Duodenal mucosa (tissue), 2 donors: ENCODE results near the gene DNAJC5.
"Not testable (repeated sequence)": the region's sequence is repeated elsewhere in the genome, so short reads cannot be mapped to it uniquely, and the experiment has no call there.

Source experiments
- H3K27ac ChIP-seq: one replicate; pipeline ENCODE4 v1.7.0; 2013; ENCODE audit warnings: low read depth, low read length
- H3K27me3 ChIP-seq, 2 donors: one replicate each; pipeline ENCODE4 v1.7.0; 2013; ENCODE audit warnings: low read length in 2 of 2, control low read depth in 1 of 2; ENCODE audit not compliant: insufficient read depth in 2 of 2, control insufficient read depth in 1 of 2
- H3K36me3 ChIP-seq, 2 donors: one replicate each; pipeline ENCODE4 v1.7.0; 2013; ENCODE audit warnings: low read length in 2 of 2, control low read depth in 1 of 2; ENCODE audit not compliant: insufficient read depth in 2 of 2, control insufficient read depth in 1 of 2
- H3K4me1 ChIP-seq, 2 donors: one replicate each; pipeline ENCODE4 v1.7.0; 2013; ENCODE audit warnings: low read length in 2 of 2, control low read depth in 1 of 2; ENCODE audit not compliant: insufficient read depth in 2 of 2, control insufficient read depth in 1 of 2
- H3K4me3 ChIP-seq, 2 donors: one replicate each; pipeline ENCODE4 v1.7.0; 2013; ENCODE audit warnings: low read length in 2 of 2, low read depth in 1 of 2
- H3K9ac ChIP-seq, 2 donors: one replicate each; pipeline ENCODE4 v1.7.0; 2013; ENCODE audit warnings: low read length in 2 of 2, low read depth in 1 of 2
- H3K9me3 ChIP-seq, 2 donors: one replicate each; pipeline ENCODE4 v1.7.0; 2013; ENCODE audit warnings: low read length in 2 of 2, control low read depth in 1 of 2; ENCODE audit not compliant: control insufficient read depth in 1 of 2

DNAJC5 gene

GRCh38 chr20:63929473-63929883 is 34.6 kb downstream of the DNAJC5 start:
- not testable (repeated sequence) for H3K9ac ChIP-seq, H3K4me3 ChIP-seq, H3K9me3 ChIP-seq, H3K27ac ChIP-seq, H3K4me1 ChIP-seq, H3K27me3 ChIP-seq
- peaks cover 52 to 61% of the 10 kb centered on the region in 2 donors for H3K36me3 ChIP-seq

DNA sequence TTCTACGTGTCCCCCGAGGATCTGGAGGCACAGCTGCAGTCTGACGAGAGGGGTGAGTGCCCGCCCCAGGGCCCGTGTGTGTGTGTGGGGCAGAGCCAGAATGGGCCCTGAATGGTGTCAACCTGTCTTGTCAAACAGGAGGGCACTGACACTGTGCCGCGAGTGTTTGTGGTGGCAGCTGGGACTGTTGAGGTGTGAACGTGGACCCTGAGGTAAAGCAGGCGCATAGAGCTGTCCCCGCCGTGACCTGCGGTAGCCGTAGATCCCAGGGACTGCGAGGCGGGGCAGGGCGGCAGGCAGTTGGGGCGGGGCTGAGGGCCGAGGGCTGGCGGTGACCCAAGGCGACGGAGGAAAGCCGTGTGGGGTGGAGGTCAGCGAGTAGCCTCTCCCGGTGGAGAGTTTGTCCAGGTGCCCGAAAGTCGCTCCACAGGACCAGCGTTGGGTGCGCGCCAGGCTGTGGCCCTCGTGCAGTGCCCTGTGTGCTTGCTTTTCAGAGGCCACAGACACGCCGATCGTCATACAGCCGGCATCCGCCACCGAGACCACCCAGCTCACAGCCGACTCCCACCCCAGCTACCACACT is 36.1 kb downstream of the DNAJC5 start:
- Histone ChIP-seq H3K27ac (no peak overlapping the region), H3K4me3 (no peak overlapping the region), H3K36me3 (peaks cover 67 to 77% of the 10 kb centered on the region in 2 donors), H3K9me3 (no peaks in the 10 kb centered on the region), H3K27me3 (no peaks in the 10 kb centered on the region), H3K9ac (no peak overlapping the region), H3K4me1 (no peaks in the 10 kb centered on the region)

DNA sequence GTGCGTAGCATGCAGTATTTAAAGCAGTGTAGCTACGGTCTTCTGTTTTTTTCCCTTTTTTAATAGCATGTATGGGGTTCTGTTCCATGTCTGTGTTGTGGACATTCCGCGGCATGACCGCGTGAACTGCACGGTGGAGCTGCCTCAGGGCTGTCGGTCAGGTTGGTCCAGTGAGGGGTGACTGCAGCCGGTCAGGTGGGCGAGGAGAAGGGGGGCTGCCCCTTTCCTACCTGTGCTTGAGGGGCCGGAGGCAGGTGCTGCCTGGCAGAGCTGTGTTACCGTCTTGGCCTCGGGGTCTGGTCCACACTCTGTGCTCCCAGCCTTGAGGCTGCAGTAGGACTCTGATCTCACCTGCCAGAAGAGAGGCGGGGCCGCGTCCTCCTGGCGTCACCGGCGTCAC is 36.8 kb downstream of the DNAJC5 start:
- Histone ChIP-seq H3K27ac (no peak overlapping the region), H3K36me3 (peaks cover 64 to 76% of the 10 kb centered on the region in 2 donors), H3K9me3 (no peaks in the 10 kb centered on the region), H3K9ac (no peak overlapping the region), H3K4me3 (no peak overlapping the region), H3K27me3 (no peaks in the 10 kb centered on the region), H3K4me1 (no peaks in the 10 kb centered on the region)

GRCh38 chr20:63932606-63933160 is 37.8 kb downstream of the DNAJC5 start:
- no peaks in the 10 kb centered on the region for H3K4me1 ChIP-seq
- H3K36me3 ChIP-seq, result peaks cover 62 to 72% of the 10 kb centered on the region in 2 donors
- no peak overlapping the region for H3K9ac ChIP-seq
- H3K4me3 ChIP-seq, result no peak overlapping the region
- H3K27ac ChIP-seq, result no peak overlapping the region
- H3K9me3 ChIP-seq, result no peaks in the 10 kb centered on the region
- no peaks in the 10 kb centered on the region for H3K27me3 ChIP-seq

- Histone ChIP-seq H3K9me3 (no peaks in the 10 kb centered on the region), H3K27ac (no peak overlapping the region), H3K36me3 (peaks cover 55 to 64% of the 10 kb centered on the region in 2 donors), H3K4me3 (no peak overlapping the region), H3K4me1 (no peaks in the 10 kb centered on the region), H3K27me3 (no peaks in the 10 kb centered on the region), H3K9ac (no peak overlapping the region)
These were observed 38.7 kb downstream of the DNAJC5 start for GRCh38 chr20:63933646-63934045.

DNA sequence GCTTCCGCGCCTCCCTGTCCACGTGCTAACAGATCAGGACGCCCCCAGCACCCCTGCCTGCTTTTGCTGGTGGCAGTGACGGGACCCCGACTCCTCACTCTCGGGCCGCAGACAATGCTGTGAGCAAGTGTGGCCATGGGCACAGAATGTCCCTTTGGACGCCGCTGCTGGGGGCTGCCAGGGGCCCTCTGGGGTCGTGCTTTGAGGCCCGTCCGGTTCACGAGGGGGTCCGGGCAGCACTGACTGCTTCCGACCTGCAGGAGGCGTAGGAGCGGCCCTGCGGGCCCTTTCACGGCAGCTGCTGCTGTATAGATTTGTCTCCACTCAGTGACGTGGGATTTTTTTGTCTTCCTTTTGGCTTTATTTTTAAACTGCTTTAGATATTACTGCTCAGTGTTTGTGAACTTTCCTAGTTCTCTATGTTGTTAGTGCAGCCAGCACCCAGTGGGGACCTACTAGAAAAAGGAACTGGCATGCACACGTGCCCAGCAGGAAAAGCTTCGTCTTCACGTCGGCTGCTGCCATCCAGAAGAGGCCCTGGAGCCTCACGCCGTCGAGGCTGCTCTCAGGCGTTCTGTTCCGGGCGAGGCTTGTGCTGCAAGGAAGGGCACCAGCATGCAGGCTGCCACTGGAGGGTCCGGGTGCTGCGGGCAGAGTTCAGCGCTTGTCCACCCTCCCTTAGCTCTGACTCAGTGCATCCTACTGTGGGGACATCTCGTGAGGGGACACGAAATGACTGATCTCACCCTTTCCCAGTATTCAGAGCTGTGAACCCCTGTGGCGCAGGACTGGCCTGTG is 39.5 kb downstream of the DNAJC5 start:
- no peak overlapping the region for H3K27ac ChIP-seq
- no peaks in the 10 kb centered on the region for H3K9me3 ChIP-seq
- no peak overlapping the region for H3K4me3 ChIP-seq
- no peaks in the 10 kb centered on the region for H3K4me1 ChIP-seq
- H3K9ac ChIP-seq, result no peak overlapping the region
- peaks cover 51 to 60% of the 10 kb centered on the region in 2 donors for H3K36me3 ChIP-seq
- H3K27me3 ChIP-seq, result no peaks in the 10 kb centered on the region

GRCh38 chr20:63935447-63935846 is 40.5 kb downstream of the DNAJC5 start:
- peaks cover 49 to 62% of the 10 kb centered on the region in 2 donors for H3K36me3 ChIP-seq
- H3K4me3 ChIP-seq, result no peak overlapping the region
- H3K27ac ChIP-seq, result no peak overlapping the region
- H3K27me3 ChIP-seq, result no peaks in the 10 kb centered on the region
- no peaks in the 10 kb centered on the region for H3K4me1 ChIP-seq
- no peaks in the 10 kb centered on the region for H3K9me3 ChIP-seq
- no peak overlapping the region for H3K9ac ChIP-seq

- Histone ChIP-seq H3K4me1 (peaks cover 0 to 6% of the 10 kb centered on the region in 2 donors), H3K27me3 (no peaks in the 10 kb centered on the region), H3K4me3 (no peak overlapping the region), H3K36me3 (peaks cover 36 to 53% of the 10 kb centered on the region in 2 donors), H3K9me3 (no peaks in the 10 kb centered on the region), H3K27ac (no peak overlapping the region), H3K9ac (no peak overlapping the region)
These were observed 42.7 kb downstream of the DNAJC5 start for GRCh38 chr20:63937596-63937995.

DNA sequence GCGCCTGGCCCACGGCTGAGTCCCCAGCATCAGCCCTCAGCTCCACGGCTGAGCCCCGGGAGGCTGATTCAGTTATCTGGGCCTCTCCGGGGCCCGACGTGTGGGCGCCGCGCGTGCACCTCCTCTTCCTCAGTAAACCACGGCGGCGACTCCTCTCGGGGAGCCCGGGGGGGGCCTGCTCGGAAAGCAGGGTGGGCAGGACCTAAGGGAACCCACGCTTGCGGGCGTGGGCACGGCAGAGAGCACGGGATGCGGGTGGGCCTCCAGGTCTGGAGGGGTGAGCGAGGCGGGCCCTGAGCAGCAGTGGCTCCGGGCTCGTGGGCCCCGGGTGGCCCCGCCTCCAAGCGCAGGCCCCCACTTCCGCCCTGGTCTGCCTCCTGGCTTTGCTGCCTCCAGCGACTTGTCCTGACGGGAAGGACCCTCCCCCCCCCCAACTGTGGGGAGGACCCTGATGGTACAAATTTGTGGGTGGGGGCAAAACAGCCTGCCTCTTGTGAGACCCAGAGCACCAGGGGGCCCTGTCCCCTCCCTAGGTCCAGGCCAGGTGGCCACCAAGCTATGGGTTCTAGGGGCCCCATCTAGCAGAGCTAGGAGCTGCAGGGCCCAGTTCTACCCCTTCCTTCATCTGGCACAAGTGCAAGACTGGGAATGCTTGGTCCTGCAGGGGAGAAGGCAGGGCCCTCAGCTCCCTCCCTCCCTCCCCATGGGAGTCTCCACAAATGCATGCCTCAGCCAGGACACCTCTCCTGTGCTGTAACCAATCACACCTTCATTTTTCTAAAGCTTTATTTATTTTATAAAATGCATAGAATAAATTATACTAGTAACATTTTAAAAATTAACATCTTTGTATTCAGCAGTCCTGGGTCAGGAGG is 44.4 kb downstream of the DNAJC5 start:
- H3K36me3 ChIP-seq, result peaks cover 44 to 64% of the 10 kb centered on the region in 2 donors
- no peaks in the 10 kb centered on the region for H3K27me3 ChIP-seq
- H3K9ac ChIP-seq, result no peak overlapping the region
- H3K27ac ChIP-seq, result no peak overlapping the region
- H3K9me3 ChIP-seq, result no peaks in the 10 kb centered on the region
- H3K4me1 ChIP-seq, result peaks cover 0 to 14% of the 10 kb centered on the region in 2 donors
- H3K4me3 ChIP-seq, result no peak overlapping the region
